Smooth muscle cell of the umbilical artery (primary cell): ENCODE measurements around the gene NUDT2. TPM values are rescaled to one million over a fixed set of nuclear protein-coding genes. Genes with fewer than 3 reads are reported as not detected.

Source experiments
- total RNA-seq: library from RNA; depleted of rRNA; stranded (reverse); fragments of >200 nt; gene quantifications from 2 replicates; pipeline ENCODE4 v1.2.3, GENCODE V29; 2014

NUDT2 gene
- total RNA-seq: 14.3 and 39.2 TPM in 2 replicates

GRCh38 chr9:34328987-34329832 is at the start of gene NUDT2, which contains the start of gene KIF24:
TSS of gene NUDT2 (plus strand) at chr9:34329569. CDS start at chr9:34339040, 9,471 bp downstream.
TSS of gene KIF24 (minus strand) at chr9:34329268. CDS start at chr9:34311346, 17,922 bp downstream.

DNA sequence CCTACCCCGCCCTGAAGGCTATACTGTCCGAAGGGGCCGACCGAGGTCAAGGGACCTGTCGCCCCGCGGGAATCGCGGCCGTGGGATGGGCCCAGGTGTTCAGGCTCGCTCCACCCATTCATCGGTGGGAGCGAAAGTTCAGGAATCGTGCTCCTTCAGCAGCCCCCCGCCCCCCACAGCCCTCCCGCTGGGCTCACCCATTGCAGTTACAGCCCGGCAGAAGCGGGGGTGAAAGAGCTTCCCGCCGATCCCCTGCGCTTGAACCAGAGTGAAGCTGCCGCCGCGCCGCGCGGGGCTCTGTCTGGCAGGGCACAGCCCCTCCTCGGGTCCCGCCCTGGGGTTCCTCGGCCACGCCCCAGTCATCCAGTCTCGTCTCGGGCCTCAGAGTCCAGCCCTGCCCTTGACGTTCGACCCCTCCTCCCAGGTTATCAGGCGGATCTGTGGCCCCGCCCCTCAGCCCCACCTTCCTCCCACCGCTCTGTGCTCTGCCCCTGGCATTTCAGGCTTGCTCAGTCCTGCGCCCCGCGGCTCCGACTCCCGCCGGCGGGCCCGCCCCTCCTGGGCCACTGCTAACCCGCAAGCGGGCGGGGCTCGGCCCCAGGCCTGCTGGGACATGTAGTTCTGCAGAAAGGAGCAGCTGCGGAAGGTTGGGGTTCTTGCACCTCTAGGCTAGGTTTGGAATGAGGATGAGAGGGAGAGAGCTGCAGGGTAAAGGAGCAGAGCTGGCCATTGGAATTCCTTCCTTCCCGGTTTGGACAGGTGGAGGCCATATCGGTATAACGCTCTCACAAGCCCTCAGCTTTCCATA is 47.4 kb downstream of the NUDT2 start, which contains the start of gene MYORG:
Gene MYORG, minus strand, starts transcription at position 303 of the 808 bp plus-strand sequence. CDS start 3,955 bp downstream, outside the sequence.

Other genes starting within 250 kb of the NUDT2 start
- 9.8 and 12.6 TPM in 2 replicates for gene DCAF12, start 202.9 kb upstream of the NUDT2 start, total RNA-seq
- 28.2 and 28.9 TPM in 2 replicates for gene UBAP1, start 150.5 kb upstream of the NUDT2 start, total RNA-seq
- 0.59 and 1.8 TPM in 2 replicates for gene KIF24, start 301 bp upstream of the NUDT2 start, total RNA-seq
- 0.89 and 1.6 TPM in 2 replicates for gene MYORG, start 47.3 kb downstream of the NUDT2 start, total RNA-seq
- gene FAM219A, start 129.0 kb downstream of the NUDT2 start, total RNA-seq: 11.6 and 20.6 TPM in 2 replicates
- gene DNAI1, start 129.2 kb downstream of the NUDT2 start, total RNA-seq: not detected in 2 replicates
- not detected in 2 replicates for gene ENHO, start 193.4 kb downstream of the NUDT2 start, total RNA-seq